Esophagus mucosa (tissue), 1 donor: ENCODE data around the gene PRSS8. TPM values are rescaled to one million over a fixed set of nuclear protein-coding genes. Genes with fewer than 3 reads are reported as not detected.
"Not testable (repeated sequence)": the region's sequence is repeated elsewhere in the genome, so short reads cannot be mapped to it uniquely, and the experiment has no call there.

Experiments used
- ATAC-seq: fragments of 200-7000 bp; cut with Tn5 transposase; one replicate; pipeline ENCODE4 v1.9.1; 2020
- total RNA-seq: library from RNA; stranded (reverse); gene quantifications from one replicate; pipeline ENCODE4 v1.2.4, GENCODE V29; 2023
- donor health status: DM: yes; HTN: yes; CAD: no.

PRSS8 gene
- 59.3 TPM for total RNA-seq

GRCh38 chr16:31135535-31136286, at the start of gene PRSS8:
TSS of gene PRSS8 (minus strand) at chr16:31135727. CDS start at chr16:31135498, 229 bp downstream.
- peak; percentile 74 for ATAC-seq

DNA sequence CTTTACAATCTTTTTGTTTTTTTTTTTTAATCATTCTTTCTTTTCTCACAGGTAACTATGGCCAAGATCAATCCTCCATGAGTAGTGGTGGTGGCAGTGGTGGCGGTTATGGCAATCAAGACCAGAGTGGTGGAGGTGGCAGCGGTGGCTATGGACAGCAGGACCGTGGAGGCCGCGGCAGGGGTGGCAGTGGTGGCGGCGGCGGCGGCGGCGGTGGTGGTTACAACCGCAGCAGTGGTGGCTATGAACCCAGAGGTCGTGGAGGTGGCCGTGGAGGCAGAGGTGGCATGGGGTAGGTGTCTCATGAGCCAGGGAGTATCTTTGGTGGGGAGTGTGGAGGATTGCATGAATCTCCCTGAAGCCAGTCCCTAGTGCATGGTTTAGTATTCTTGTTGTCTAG, 49.4 kb upstream of the PRSS8 start:
- no peak for ATAC-seq

DNA sequence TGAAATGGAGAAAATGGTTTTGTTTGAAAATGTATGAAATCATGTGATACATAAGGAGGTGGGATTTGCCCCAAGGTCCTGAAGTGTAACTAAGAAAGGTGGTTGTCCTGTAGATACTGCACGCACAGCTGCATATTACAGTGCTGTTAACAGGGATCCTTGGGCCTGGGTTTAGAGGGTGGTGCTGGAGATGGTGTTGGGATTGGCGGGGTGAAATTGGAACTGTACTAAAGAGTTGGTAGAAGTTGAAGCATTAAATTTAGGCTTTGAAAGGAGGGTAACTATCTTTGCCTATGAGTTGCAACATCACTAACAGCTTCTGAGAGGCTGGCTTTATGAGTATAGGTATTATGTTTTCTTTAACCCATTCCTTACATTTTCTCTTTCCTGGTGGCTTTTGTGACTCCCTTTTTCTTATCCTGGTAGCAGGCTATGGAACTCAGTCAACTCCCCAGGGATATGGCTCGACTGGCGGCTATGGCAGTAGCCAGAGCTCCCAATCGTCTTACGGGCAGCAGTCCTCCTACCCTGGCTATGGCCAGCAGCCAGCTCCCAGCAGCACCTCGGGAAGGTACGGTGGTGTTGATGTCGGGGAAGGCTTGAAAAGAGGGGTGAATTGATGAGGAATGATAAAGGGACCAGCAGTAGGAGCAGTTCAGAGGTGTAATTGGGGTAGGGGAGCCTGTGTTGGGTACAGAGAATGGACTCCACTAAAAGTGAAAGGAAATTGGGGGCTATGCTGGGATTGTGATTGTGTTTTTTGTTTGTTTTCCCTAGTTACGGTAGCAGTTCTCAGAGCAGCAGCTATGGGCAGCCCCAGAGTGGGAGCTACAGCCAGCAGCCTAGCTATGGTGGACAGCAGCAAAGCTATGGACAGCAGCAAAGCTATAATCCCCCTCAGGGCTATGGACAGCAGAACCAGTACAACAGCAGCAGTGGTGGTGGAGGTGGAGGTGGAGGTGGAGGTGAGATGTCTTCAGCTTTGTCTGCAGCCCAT, 48.2 kb upstream of the PRSS8 start:
- no peak for ATAC-seq

DNA sequence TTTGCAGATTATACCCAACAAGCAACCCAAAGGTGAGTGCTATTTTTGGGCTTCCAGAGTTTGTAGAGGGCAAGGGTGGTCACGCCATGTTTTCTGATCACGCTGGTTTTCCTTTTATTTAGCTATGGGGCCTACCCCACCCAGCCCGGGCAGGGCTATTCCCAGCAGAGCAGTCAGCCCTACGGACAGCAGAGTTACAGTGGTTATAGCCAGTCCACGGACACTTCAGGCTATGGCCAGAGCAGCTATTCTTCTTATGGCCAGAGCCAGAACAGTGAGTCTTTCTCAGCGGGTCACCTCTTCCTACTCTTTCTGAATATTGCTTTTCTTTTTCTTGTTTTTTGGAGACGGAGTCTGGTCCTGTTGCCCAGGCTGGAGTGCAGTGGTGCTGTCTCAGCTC, 46.9 kb upstream of the PRSS8 start:
- ATAC-seq: no peak

- ATAC-seq: no peak
Observed at GRCh38 chr16:31181102-31181830, 45.7 kb upstream of the PRSS8 start.

DNA sequence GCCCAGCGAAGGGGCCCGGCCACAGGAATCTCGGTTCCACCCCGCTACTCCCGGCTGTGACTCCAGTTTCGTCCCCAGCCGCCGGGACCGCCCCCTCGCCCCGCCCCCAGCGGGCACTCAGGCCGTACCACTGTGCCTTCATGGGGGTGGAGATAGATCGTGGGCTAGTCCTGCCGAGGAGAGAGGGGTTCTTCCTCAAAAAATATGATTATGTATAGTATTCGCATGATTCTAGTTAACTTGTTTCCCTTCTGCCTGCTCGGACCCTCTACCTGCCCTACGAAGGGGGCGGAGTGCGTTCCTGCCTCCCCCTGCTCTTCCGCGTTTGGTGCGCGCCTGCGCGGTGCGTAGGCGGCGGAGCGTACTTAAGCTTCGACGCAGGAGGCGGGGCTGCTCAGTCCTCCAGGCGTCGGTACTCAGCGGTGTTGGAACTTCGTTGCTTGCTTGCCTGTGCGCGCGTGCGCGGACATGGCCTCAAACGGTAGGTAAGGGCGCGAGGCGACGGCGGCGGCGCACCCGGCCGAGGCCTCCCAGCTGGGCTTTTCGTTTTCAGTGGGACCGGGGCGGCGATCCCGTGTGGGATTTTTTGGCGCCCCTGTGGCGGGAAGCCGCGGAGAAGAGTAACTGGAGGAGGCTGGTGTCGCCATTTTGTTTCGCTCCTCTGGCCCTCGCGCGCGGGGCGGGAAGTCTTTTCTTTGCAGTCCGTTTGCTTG, 44.4 kb upstream of the PRSS8 start, which contains the start of gene FUS:
FUS (plus strand) TSS at position 393 of the 713 bp plus-strand sequence; CDS start at position 469, 76 bp downstream.
- peak; percentile 89 for ATAC-seq

DNA sequence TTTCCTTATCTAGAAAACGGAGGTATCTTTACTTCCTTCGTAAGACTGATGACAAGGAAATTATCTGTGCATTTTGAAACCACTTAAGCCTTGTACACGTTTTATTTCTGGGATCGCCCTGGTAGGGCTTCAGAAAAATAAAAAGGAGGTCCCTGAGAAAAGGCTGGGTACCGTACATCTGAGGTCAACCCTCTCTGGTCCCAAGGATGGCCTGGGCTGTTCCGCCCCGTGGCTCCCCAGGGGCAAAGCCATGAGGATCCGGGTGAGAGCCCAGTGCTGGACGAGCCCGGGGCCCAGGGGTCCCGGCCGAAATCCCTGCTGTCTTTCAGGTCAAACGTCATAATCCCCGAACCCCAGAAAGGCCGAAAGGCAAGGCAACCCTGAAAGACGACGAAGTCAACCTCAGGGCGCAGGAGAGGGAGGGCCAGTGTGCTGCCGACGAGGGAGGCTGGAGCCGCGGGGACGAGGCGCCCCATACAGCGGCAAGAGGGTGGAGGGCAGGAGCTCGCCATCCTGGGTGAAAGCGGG, 43.8 kb upstream of the PRSS8 start:
- peak; percentile 3 for ATAC-seq

GRCh38 chr16:31177136-31177535, 41.6 kb upstream of the PRSS8 start:
- ATAC-seq: no peak

DNA sequence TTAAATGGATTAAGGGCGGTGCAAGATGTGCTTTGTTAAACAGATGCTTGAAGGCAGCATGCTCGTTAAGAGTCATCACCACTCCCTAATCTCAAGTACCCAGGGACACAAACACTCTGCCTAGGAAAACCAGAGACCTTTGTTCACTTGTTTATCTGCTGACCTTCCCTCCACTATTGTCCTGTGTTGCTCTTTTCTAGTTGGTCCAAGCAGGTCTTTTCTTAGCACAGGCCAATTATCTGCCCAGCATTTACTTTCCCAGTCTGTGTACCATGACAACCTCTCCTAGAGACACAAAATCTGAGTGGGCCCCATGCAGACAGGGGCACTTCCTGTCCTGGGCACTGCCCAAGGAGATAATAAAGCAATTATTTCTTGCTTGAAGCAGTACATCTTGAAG, 34.5 kb upstream of the PRSS8 start:
- ATAC-seq: not testable (repeated sequence)

GRCh38 chr16:31168848-31169247, 33.3 kb upstream of the PRSS8 start:
- ATAC-seq: no peak

DNA sequence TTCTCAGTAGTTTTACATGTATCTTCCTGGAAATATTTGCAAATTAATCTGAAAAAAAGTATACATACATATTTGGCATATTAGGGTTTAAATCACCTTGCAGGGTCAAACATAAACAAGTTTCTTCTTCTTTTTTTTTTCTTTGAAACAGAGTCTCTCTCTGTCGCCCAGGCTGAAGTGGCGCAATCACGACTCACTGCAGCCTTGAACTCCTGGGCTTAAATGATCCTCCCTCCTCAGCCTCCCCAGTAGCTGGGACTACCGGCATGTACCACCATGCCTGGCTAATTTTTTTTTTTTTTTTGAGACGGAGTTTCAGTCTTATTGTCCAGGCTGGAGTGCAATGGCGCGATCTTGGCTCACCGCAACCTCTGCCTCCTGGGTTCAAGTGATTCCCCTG, 31.8 kb upstream of the PRSS8 start:
- ATAC-seq: no peak

DNA sequence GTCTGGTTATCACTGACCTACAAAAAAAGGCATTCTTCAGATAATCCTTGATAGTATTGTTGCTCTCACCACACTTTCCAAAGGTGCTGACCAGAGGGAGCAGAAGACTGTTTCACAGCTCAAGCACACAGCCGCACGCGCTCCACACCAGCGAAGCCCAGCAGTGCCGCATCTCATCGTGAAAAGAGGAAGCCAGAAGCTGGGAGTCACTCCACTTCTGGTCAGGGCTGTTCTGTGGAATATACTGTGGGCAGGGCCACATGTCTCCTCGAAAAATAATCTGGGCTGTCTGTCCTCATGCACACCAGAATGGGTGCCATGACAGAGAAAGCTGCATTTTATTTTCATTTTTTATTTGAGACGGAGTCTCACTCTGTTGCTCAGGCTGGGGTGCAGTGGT, 21.6 kb upstream of the PRSS8 start:
- peak; percentile 53 for ATAC-seq

DNA sequence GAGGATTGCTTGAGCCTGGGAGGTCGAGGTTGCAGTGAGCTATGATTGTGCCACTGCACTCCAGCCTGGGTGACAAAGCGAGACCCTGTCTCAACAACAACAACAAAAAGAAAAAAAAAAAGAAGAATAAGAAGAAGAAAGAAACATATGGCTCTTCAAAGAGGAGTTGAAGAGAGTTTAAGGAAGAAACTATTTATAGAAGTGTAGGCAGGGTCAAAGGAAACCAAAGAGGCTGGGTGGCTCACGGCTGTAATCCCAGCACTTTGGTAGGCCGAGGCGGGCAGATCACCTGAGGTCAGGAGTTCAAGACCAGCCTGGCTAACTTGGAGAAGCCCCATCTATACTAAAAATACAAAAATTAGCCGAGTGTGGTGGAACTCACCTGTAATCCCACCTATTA, 15.4 kb upstream of the PRSS8 start:
- not testable (repeated sequence) for ATAC-seq

DNA sequence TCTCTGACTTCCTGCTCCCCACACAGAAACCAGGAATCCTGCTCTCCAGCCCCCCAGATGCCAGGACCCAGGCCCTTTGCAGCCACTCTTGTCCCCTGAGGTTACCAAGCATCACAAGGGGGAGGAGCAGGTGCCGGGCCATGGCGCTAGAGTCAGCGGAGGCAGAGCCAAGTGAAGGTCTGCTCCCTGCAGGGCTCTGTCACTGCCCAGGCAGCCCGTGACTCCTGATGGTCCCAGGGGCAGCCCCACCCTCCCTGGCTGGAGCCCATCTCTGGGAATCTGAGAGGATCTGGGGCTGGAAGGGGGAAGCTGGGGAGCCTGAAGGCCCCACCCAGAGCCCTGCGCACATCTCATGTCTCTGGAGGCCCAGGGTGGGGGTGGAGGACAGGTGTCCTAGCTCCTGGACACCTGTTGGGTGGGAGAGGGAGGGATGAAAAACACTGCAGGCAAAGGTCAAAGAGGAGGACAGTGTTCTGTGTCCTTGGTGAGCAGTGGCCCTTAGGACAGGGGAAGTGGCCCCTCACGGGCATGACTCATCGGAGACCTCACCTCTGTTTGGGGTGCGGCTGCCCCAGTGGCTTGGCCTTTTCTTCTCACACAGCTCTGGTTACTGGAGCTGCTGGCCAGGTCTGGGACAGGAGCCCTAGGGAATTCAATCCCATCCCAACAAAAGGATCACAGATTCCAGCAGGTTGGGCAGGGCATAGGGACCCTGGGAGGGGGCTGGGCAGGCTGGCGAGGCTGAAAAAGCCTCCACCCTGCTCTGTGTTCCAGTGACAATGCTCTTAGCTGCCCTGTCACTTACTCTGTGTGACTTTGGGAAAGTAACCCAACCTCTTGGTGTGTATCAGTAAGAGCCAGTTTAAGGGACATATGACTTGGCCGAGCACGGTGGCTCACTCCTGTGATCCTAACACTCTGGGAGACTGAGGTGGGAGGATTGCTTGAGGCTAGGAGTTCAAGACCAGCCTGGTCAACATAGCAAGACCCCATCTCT, 14.7 kb upstream of the PRSS8 start, which contains the start of gene PRSS36:
PRSS36 (minus strand) TSS at position 173 of the 997 bp plus-strand sequence; CDS start at position 142, 31 bp downstream.
- ATAC-seq: no peak

GRCh38 chr16:31149332-31149731, 13.8 kb upstream of the PRSS8 start:
- no peak for ATAC-seq

DNA sequence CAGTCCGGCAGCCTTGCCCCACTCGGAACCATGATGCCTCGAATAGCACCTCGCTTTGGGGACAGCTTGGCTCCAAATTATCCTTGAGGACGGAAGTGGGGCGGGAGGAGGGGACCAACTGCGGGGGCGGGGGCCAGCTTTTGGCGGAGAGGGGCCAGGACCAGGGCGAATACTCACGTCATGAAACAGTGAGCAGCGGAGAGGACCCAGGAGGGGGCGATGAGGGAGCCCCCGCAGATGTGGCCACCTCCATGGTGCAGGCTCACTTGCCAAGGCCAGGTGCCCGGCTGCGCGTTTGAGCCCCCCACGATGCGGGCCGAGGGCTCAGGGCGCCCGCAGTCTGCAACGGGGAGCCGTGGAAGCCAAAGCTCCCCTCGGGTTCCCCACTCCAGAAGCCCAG, 13.4 kb upstream of the PRSS8 start:
- no peak for ATAC-seq

DNA sequence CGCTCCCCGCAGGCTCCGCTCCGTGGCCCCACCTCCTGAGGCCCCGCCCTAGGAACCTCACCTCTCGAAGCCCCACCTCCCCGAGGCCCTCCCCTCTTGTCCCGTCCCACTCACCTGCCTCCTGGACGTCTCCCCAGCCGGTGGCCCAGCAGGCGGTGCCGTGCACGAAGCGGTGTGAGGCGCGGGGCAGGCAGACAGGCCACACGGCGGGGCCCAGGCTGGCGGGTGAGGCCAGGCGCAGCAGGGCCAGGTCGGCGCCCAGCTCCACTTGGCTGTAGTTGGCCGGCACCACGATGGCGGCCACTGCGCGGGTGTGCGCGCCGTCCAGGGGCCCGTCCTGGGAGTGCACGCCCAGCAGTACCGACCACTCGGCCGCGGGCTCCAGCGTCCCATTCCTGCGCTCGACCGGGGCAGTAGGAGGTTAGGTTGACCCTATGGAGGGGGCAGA, 12.8 kb upstream of the PRSS8 start:
- ATAC-seq: peak; percentile 81

DNA sequence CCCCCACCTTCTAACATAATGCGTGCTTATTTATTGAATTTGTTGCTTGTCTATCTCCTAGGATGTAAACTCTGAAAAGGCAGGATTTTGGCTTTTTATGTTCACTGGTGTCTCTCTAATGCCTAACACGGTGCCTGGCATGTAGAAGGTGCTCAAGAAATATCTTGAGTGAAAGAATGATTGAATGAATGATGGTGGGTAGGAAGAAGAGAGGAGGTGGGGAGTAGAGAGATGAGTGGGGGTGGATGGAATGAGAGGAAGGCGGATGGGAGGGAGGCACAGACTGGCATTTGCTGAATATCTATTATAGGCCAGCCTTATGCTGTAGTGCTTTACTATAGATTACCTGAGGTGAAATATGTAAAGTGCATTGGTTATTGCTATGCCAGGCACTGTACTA, 12.0 kb upstream of the PRSS8 start:
- no peak for ATAC-seq

DNA sequence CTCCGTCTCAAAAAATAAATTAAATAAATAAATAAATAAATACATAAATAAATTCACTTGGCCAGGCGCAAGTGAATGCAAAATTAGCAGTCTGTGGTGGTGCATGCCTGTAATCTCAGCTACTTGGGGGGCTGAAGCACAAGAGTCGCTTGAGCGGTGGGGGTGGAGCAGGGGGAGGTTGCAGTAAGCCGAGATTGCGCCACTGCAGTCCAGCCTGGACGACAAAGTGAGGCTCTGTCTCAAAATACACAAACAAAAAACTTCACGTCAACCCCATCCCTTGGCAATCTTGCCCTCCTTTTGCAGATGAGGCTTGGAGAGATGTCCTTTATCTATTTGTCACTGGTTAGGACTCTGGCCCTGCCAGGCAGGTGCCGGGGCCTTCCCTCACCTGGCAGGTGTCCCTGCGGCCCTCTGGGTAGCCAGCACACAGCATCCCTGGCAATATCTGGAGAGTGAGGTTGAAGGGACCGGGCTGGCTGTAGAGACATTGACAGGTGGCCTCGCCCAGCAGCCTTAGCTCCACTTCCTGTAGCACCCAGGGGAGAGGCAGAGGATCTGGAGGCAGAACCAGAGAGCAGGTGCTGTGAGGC, 10.0 kb upstream of the PRSS8 start:
- ATAC-seq: no peak

- not testable (repeated sequence) for ATAC-seq
Observed at GRCh38 chr16:31144418-31144817, 8.9 kb upstream of the PRSS8 start.
